ENCODE results near the gene PCBP1.

DNA sequence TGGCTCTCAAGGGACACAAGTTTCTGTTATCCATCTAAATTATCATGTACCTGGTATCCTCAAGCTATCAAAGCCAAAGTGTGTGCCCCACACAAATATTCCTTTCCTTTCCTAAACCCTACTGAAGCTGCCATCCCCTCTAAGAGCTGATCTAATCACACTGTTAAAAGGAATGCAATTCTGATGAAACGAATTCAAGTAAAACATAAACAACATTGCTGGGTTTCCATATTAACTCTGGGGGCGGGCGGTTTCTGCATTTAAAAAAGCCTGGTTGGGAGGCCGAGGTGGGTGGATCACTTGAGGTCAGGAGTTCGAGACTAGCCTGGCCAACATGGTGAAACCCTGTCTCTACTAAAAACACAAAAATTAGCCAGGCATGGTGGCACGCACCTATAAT is 41.9 kb upstream of the PCBP1 start:
- TF ChIP-seq, protein P1, sequence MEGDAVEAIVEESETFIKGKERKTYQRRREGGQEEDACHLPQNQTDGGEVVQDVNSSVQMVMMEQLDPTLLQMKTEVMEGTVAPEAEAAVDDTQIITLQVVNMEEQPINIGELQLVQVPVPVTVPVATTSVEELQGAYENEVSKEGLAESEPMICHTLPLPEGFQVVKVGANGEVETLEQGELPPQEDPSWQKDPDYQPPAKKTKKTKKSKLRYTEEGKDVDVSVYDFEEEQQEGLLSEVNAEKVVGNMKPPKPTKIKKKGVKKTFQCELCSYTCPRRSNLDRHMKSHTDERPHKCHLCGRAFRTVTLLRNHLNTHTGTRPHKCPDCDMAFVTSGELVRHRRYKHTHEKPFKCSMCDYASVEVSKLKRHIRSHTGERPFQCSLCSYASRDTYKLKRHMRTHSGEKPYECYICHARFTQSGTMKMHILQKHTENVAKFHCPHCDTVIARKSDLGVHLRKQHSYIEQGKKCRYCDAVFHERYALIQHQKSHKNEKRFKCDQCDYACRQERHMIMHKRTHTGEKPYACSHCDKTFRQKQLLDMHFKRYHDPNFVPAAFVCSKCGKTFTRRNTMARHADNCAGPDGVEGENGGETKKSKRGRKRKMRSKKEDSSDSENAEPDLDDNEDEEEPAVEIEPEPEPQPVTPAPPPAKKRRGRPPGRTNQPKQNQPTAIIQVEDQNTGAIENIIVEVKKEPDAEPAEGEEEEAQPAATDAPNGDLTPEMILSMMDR (IDR thresholded peaks at IDR 0.05), result no peak
- TF ChIP-seq POLR2A (IDR thresholded peaks at IDR 0.05), result no peak

Measured in vagina (tissue), 2 donors.